GM12874 (cell line): ENCODE data around the gene PPP5C.

Experiments
- TF ChIP-seq, protein P1 (sequence below): IDR thresholded peaks from 2 replicates; pipeline ENCODE4 v1.5.1; 2011; ENCODE audit warnings: low read depth, mild to moderate bottlenecking, control low read depth, low read length, moderate library complexity; ENCODE audit not compliant: insufficient read depth

The PPP5C gene

DNA sequence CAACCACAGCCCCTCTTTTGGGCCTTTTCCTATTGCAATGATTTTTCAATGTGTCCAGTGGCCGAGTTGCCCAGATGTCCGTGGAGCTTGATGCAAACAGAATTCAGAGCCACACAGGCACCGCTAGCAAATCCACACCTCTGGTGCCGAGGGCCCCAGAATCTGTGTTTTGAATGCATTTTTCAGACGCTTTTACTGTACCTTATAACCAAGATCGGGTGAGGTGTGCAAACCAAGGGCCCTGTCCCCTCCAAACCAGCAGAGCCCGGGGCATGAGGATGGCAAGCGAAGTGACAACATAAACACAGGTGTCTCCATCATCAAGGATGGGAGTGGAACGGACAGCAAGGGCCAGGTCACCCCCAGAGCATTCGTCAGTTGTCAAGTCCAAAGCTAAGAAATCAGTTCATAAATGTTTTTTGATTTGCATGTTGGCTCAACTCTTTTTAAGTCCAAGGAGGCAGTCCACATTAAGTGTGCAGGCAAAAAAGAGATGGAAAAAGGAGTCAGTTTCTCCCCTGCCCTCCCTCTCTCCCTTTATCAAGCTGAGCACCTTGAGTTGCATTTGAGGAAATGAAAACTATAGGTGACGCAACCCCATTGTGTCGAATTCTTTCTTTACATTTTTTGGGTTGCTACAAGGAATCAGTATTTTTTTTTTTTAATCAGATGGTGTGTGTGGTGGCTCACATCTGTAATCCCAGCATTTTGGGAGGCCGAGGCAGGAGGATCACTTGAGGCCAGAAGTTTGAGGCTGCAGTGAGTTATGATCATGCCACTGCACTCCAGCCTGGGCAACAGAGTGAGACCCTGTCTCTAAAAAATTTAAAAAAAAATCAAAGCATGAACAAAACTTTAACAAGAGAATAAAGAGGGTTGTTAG, 63.6 kb downstream of the PPP5C start:
- TF ChIP-seq, protein P1, sequence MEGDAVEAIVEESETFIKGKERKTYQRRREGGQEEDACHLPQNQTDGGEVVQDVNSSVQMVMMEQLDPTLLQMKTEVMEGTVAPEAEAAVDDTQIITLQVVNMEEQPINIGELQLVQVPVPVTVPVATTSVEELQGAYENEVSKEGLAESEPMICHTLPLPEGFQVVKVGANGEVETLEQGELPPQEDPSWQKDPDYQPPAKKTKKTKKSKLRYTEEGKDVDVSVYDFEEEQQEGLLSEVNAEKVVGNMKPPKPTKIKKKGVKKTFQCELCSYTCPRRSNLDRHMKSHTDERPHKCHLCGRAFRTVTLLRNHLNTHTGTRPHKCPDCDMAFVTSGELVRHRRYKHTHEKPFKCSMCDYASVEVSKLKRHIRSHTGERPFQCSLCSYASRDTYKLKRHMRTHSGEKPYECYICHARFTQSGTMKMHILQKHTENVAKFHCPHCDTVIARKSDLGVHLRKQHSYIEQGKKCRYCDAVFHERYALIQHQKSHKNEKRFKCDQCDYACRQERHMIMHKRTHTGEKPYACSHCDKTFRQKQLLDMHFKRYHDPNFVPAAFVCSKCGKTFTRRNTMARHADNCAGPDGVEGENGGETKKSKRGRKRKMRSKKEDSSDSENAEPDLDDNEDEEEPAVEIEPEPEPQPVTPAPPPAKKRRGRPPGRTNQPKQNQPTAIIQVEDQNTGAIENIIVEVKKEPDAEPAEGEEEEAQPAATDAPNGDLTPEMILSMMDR, result no peak

DNA sequence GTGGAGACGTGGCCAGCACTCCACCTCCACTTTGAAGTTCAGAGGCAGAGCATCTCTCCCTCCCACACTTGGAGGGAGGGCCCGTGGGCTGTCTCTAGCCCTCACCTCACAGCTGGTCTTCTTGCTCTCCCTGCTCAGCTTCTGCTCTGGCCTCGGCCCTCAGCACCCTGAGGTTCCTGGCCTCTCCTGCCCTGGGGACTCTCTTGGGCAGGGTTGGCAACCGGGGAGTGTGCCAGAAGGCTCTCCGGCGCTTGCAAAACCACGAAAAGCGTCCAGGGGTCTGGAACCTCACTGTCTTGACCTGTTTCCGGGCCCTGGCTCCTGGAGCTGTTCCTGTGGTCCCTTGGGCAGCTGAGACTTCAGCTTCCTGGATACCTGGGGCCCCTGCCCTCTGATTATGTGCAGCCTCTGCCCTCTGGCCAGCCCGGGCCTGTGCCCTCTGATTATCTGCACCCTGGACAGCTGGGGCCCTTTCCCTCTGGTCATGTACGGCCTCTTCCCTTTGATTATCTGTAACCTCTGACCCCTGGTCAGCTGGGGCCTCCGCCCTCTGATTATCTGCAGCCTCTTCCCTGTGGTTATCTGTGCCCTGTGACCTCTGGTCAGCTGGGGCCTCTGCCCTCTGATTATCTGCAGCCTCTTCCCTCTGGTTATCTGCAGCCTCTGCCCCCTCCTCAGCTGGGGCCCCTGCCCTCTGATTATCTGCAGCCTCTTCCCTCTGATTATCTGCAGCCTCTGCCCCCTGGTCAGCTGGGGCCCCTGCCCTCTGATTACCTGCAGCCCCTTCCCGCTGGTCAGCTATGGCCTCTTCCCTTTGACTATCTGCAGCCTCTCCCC, 64.4 kb downstream of the PPP5C start:
- TF ChIP-seq, protein P1, result no peak

DNA sequence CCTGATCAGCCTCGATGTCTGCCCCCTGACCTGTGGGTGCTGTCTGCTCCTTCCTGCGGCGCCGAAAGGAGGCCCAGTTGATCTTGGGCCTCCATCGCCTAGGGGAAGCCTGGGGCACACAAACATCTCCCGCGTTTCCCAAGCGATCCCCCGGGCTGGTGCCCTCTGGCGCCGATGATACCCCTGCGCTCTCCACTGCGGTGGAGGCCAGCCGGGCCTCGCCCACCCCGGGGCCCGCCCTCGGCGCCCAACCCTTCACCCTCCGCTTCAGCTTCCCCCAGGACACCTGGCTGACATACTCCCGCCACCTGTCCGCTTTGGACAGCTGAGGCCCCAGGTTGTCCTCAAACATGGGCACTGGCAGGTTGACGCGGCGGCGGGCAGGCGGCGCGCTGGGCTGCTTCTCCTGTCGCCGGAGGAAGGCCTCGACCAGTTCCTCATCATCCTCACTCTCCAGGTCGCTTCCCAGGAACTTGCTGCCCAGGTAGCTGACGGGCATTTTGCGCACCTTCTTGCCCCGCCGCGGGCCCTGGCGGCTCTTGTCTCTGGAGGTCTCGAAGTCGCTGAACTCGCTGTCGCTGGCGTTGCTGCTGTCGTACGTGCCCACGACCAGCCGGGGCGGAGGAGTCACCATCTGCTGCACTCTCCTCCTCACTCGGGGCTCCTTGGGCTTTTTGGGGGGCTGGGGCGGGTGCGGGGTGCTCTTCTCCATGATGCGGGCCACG, 65.2 kb downstream of the PPP5C start:
- TF ChIP-seq, protein P1, result no peak

DNA sequence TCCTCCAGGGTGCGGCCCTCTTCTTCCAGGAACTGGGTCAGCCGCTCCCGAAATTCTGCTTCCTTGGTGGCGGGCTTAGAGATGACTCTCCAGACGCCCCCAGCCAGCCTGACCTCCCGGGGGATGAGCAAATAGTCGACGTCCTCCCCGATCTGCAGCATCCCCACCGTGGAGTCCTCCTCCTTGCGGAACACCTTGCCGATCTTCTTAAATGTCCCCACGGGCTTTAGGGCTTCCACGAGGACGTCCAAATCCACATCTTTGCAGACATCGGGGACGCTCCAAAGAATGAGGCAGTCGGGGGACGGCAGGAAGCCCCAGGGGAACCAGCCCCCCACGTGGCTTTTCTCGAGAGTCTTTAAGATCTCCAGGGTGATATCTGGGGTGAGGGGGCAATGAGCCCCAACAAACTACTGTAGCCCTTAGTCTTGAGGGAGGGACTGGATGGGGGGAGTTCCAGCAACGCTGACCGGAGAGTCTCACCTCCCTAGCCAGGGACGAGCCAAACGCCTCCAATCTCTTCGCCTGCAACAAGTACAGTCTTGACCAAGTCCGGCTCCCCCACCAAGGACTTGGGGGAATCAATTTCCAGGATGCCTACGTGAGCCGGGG, 65.9 kb downstream of the PPP5C start:
- TF ChIP-seq, protein P1, result no peak

DNA sequence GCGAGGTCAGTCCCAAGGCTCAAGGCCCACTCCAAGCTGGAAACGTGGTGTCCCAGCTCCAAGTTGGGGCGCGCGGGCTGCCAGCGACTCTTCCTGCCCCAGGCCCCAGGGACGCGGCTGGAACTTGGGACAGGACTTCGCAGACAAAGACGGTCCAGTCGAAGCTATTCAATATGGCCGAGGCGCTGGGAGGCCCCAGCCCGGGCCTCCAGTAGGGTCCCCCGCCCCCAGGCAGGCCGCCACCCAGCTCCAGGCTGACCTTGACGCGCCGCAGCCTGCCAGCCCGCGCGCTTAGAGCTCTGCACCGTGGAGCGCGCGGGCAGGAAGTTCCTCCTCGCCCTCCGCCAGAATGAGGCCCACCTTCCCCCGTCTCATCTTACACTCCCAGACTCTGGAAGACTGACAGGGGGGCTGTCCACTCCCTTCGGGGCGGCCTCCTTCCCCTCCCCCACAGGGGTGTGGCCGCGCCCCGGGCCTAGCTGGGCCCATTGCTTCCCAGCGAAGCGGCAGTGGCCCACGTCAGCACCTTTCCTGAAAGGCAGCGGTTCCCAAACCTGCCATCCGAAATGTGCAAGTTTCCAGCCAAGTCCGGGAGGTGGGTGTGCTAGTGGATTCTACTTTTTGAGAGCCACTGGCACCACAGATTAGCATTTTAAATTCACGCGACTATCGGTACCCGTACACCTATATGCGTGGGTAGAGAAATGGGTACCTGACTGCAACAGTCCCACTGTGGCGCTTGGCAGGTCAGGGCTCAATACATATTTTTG, 66.6 kb downstream of the PPP5C start, which contains the start of gene CCDC8:
CCDC8 (minus strand) TSS at position 303 of the 770 bp plus-strand sequence. CDS start 754 bp downstream, outside the sequence.
- TF ChIP-seq, protein P1, result no peak

DNA sequence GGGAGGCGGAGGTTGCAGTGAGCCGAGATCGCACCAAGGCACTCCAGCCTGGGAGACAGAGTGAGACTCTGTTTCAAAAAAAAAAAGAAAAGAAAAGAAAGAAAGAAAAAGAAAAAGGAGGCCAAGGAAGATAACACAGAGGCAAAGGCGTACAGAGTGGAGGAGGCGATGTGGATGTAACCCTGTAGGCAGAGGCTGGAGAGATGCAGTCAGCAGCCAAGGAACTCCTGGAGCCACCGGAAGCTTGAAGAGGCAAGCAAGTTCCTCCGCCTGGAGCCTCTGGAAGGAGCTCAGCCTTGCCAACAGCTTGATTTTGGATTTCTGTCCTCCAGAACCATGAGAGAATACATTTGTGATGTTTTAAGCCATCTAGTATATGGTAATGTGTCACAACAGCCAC, 73.2 kb downstream of the PPP5C start:
- TF ChIP-seq, protein P1, result no peak
